22Rv1 (cell line): ENCODE measurements around the gene FAM117B.

Source experiments
- H3K27ac ChIP-seq: fragments of 450-650 bp; 2 replicates; pipeline ENCODE4 v1.5.1; 2017
- CTCF ChIP-seq: fragments of 450-650 bp; IDR thresholded peaks from 2 replicates; pipeline ENCODE4 v1.5.1; 2017; ENCODE audit warnings: mild to moderate bottlenecking
- ZFX ChIP-seq: fragments of 450-650 bp; IDR thresholded peaks from 2 replicates; pipeline ENCODE4 v1.6.1; 2017; ENCODE audit warnings: antibody characterized with exemption, borderline replicate concordance

Gene FAM117B

GRCh38 chr2:202605174-202605573 is 29.6 kb upstream of the FAM117B start:
- TF ChIP-seq CTCF: no peak
- no peak for TF ChIP-seq ZFX

GRCh38 chr2:202608142-202608852 is 26.5 kb upstream of the FAM117B start:
- TF ChIP-seq CTCF: no peak
- no peak for TF ChIP-seq ZFX
- H3K27ac ChIP-seq: no peak overlapping the region

More at GRCh38 chr2:202605174-202605573, 29.6 kb upstream of the FAM117B start:
- peak overlapping the region; percentile 30; the same call in 1 of the 2 replicates for H3K27ac ChIP-seq

GRCh38 chr2:202609381-202610145 is 25.2 kb upstream of the FAM117B start:
- TF ChIP-seq CTCF (no peak), ZFX (no peak)
- H3K27ac ChIP-seq: peak overlapping the region; percentile 48; the same call in 1 of the 2 replicates

- no peak for TF ChIP-seq ZFX
- TF ChIP-seq CTCF: no peak
- peak overlapping the region; percentile 48; the same call in 1 of the 2 replicates for H3K27ac ChIP-seq
These were observed 24.4 kb upstream of the FAM117B start for GRCh38 chr2:202610380-202610779.

- no peak overlapping the region for H3K27ac ChIP-seq
- TF ChIP-seq CTCF: no peak
- no peak for TF ChIP-seq ZFX
These were observed 22.6 kb upstream of the FAM117B start for GRCh38 chr2:202612145-202612544.

- H3K27ac ChIP-seq: no peak overlapping the region
- TF ChIP-seq CTCF: no peak
- TF ChIP-seq ZFX: no peak
These were observed 21.3 kb upstream of the FAM117B start for GRCh38 chr2:202613479-202613878.

- H3K27ac ChIP-seq: no peak overlapping the region
- TF ChIP-seq ZFX: no peak
These were observed 10.6 kb upstream of the FAM117B start for GRCh38 chr2:202624133-202624532.
